T-helper 17 cell (primary cell): ENCODE data around the gene MIA3. TPM values are rescaled to one million over a fixed set of nuclear protein-coding genes. Genes with fewer than 3 reads are reported as not detected.

Experiments
- ATAC-seq: fragments of 150-1000 bp; cut with Tn5 transposase; 2 replicates; pipeline ENCODE4 v1.10.0; 2021; ENCODE audit warnings: mild to moderate bottlenecking, moderate library complexity
- DNase-seq, 3 donors: peaks; one replicate each; pipeline versions ENCODE4 v3.0.0 to v3.0.0-alpha.2; 2020 to 2021
- H3K9me3 ChIP-seq: one replicate; pipeline ENCODE4 v1.7.0; 2013; ENCODE audit warnings: low read length, mild to moderate bottlenecking; ENCODE audit not compliant: control insufficient read depth, poor library complexity, severe bottlenecking
- H3K27ac Mint-ChIP-seq: one replicate; pipeline ENCODE4 v1.8.0; 2022; ENCODE audit warnings: mild to moderate bottlenecking, moderate library complexity, mixed read lengths
- H3K27me3 Mint-ChIP-seq: one replicate; pipeline ENCODE4 v1.8.0; 2022; ENCODE audit warnings: mixed read lengths
- H3K36me3 Mint-ChIP-seq: one replicate; pipeline ENCODE4 v1.8.0; 2022; ENCODE audit warnings: low read depth, mixed read lengths
- H3K4me1 Mint-ChIP-seq: one replicate; pipeline ENCODE4 v1.8.0; 2022; ENCODE audit warnings: mild to moderate bottlenecking, mixed read lengths
- H3K4me3 Mint-ChIP-seq: one replicate; pipeline ENCODE4 v1.8.0; 2022; ENCODE audit warnings: mild to moderate bottlenecking, moderate library complexity, mixed read lengths
- total RNA-seq, 4 donors: library from RNA in 2 of 4; stranded (reverse) in 2 of 4; gene quantifications; one replicate each; pipeline ENCODE4 v1.2.3 and lab custom pipeline; 2022 to 2026

Gene MIA3, protein sequence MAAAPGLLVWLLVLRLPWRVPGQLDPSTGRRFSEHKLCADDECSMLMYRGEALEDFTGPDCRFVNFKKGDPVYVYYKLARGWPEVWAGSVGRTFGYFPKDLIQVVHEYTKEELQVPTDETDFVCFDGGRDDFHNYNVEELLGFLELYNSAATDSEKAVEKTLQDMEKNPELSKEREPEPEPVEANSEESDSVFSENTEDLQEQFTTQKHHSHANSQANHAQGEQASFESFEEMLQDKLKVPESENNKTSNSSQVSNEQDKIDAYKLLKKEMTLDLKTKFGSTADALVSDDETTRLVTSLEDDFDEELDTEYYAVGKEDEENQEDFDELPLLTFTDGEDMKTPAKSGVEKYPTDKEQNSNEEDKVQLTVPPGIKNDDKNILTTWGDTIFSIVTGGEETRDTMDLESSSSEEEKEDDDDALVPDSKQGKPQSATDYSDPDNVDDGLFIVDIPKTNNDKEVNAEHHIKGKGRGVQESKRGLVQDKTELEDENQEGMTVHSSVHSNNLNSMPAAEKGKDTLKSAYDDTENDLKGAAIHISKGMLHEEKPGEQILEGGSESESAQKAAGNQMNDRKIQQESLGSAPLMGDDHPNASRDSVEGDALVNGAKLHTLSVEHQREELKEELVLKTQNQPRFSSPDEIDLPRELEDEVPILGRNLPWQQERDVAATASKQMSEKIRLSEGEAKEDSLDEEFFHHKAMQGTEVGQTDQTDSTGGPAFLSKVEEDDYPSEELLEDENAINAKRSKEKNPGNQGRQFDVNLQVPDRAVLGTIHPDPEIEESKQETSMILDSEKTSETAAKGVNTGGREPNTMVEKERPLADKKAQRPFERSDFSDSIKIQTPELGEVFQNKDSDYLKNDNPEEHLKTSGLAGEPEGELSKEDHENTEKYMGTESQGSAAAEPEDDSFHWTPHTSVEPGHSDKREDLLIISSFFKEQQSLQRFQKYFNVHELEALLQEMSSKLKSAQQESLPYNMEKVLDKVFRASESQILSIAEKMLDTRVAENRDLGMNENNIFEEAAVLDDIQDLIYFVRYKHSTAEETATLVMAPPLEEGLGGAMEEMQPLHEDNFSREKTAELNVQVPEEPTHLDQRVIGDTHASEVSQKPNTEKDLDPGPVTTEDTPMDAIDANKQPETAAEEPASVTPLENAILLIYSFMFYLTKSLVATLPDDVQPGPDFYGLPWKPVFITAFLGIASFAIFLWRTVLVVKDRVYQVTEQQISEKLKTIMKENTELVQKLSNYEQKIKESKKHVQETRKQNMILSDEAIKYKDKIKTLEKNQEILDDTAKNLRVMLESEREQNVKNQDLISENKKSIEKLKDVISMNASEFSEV (N-terminal part only)
- total RNA-seq (100 to 1,000 TPM in 1 of 2 donors, 10 to 100 TPM in 1; 83.2 to 102 TPM), total RNA-seq (lab: John Stamatoyannopoulos, UW) (176 to 192 reads per million in 2 donors)

DNA sequence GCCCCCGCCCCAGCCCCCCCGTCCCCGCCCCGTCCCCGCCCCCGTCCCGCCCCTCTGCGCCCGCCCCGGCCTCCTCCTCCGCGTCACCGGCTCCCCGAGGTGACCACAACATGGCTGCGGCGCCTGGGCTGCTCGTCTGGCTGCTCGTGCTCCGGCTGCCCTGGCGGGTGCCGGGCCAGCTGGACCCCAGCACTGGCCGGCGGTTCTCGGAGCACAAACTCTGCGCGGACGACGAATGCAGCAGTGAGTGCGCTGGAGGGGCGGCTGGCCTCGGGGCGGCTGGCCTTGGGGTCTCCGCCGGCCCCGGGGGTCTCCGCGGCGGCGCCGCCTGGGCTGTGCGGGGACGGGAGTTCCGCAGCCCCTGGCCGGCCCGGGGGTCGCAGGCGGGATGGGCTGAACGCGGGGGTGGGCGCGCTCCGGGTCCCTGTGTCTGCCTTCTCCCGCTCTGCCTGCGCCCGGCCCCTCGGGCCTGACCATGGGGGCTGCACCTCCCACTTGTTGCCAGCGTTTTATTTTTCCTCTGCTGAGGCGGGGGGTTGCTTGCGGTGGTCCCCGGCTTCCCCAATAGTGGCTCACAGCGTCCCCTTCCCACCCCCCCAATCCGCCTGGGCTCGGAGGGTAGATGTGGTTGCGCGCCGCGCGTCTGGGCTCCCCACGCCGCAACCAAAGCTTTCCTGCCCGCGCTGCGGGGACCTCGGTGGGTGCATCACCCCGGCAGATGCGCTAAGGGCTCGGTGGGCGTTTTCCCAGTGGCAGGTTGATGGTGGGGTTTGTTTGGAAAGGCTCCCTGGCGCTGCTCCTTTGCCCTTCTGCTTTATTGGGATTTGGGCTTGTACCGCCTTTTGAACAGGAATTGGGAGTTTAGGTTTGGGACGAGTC is at the start of gene MIA3:
TSS of gene MIA3 (plus strand) at position 97 of the 879 bp plus-strand sequence. CDS start at position 111, 14 bp downstream.
- H3K36me3 Mint-ChIP-seq, result peaks cover 6% of the 10 kb centered on the region
- peak; percentile 56 for ATAC-seq

DNA sequence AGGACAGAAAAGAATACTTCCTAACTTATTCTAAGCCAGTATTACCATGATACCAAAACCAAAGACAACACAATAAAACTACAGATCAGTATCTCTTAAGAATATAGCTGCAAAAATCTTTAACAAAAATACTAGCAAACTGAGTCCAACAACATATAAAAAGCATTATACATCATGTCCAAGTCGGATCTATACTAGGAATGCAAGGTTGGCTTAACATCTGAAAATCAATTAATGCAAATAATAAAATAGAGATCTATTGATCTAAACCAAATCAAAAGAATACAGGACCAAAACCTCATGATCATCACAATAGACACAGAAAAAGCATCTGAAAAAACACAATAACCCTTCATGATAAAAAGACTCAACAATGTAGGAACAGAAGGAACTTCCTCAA is 47.1 kb upstream of the MIA3 start:
- no peaks in the 10 kb centered on the region for H3K9me3 ChIP-seq
- peaks cover 8% of the 10 kb centered on the region for H3K4me1 Mint-ChIP-seq
- DNase-seq (no peak), ATAC-seq (no peak)
- no peaks in the 10 kb centered on the region for H3K27me3 Mint-ChIP-seq
- H3K4me3 Mint-ChIP-seq, result no peak overlapping the region
- H3K36me3 Mint-ChIP-seq, result peaks cover 14% of the 10 kb centered on the region
- no peak overlapping the region for H3K27ac Mint-ChIP-seq

More for the DNA sequence above, at the start of gene MIA3:
- Mint-ChIP-seq H3K27ac (peak within 1 kb of the TSS; percentile 94), H3K4me3 (peak within 1 kb of the TSS; percentile 91), H3K4me1 (peaks cover 27% of the 10 kb centered on the region), H3K27me3 (peaks cover 28% of the 10 kb centered on the region)
- peak; percentile 31 to 70 (median 33) for DNase-seq
- no peaks in the 10 kb centered on the region for H3K9me3 ChIP-seq

DNA sequence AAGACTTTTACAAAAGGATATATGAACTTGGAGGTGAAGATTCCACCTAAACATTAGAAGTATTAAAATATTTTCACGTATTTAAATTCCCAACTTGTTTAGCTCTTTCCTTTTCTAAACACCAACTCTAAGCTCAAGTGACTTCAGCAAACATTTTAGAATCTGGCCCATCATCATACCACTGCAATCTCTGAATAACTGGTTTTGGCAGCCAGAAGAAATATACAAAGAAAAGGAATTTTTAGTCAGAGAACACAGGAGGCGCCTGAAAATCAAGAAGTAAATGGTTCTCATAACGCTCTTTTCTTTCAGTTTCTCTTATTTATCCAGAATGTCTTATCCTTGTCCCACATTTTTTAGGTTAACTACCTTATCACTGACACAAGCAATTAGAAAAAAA is 38.6 kb upstream of the MIA3 start:
- ATAC-seq (no peak), DNase-seq (no peak)
- no peaks in the 10 kb centered on the region for H3K9me3 ChIP-seq
- Mint-ChIP-seq H3K4me1 (peaks cover 8% of the 10 kb centered on the region), H3K27me3 (no peaks in the 10 kb centered on the region), H3K4me3 (no peak overlapping the region), H3K27ac (no peak overlapping the region), H3K36me3 (peaks cover 22% of the 10 kb centered on the region)

DNA sequence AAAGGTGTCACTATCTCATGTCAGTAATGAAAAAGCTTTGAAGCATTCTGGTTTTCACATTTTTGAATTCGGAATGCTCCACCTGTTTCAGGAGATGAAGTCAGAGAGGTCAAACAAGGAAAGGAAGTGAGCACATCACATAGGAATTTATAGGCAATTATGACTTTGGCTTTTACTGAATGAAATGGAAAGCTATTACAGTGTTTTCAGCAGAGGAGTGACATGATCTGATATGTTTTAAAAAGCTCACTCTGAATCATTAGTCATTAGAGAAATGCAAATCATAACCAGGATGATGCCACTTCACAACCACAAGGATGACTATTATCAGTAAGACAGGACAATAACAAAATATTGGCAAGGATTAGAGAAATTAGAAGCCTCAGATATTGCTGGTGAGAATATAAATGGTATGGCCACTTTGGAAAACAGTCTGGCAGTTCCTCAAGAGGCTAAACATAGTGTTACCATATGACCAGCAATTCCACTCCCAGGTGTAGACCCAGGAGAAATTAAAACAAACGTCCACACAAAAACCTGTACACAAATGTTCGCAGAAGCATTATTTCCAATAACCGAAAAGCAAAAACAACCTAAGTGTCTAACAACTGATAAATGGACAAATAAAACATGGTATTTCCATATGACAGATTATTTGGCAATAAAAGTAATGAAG is 35.7 kb upstream of the MIA3 start:
- Mint-ChIP-seq H3K27ac (no peak overlapping the region), H3K4me3 (no peak overlapping the region), H3K4me1 (peaks cover 11% of the 10 kb centered on the region), H3K27me3 (no peaks in the 10 kb centered on the region), H3K36me3 (peaks cover 12% of the 10 kb centered on the region)
- DNase-seq (no peak), ATAC-seq (no peak)
- H3K9me3 ChIP-seq, result no peaks in the 10 kb centered on the region

DNA sequence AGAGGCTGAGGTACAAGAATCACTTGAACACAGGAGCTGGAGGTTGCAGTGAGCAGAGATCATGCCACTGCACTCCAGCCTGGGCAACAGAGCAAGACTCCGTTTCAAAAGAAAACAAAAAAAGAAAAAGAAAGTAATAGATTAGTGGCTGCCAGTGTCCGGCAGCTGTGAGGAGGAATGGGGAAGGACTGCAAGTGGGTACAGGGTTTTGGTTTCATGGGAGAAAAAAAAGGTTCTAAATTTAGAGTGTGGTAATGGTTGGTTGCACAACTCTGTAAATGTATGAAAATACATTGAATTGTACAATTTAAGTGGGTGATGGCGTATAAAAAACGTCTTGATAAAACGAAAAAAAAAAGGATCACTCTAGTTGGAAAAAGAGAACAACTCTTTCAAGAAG is 34.8 kb upstream of the MIA3 start:
- ATAC-seq, result no peak
- H3K4me3 Mint-ChIP-seq, result peak overlapping the region; percentile 63
- DNase-seq, result no peak
- H3K4me1 Mint-ChIP-seq, result peaks cover 11% of the 10 kb centered on the region
- no peaks in the 10 kb centered on the region for H3K27me3 Mint-ChIP-seq
- peaks cover 8% of the 10 kb centered on the region for H3K36me3 Mint-ChIP-seq
- H3K27ac Mint-ChIP-seq, result no peak overlapping the region
- no peaks in the 10 kb centered on the region for H3K9me3 ChIP-seq

DNA sequence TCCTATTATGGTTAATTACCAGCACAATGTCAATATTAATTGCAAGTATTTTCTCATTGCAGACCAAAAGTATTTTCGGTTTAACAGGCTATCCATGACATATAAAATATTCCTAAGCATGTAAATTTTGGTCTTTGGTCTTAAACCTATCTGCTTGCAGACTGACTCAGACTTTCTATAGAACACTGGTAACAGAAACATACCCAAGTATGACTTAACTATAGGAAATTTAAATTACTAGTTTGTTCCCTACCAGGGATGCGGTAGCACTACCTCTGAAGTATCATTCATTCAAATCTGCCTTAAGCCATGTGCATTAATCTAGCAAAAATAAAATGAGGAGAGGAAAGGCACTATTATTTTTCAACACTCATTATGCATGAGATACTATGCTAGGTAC is 31.1 kb upstream of the MIA3 start:
- no peak overlapping the region for H3K27ac Mint-ChIP-seq
- DNase-seq (no peak), ATAC-seq (no peak)
- H3K27me3 Mint-ChIP-seq, result no peaks in the 10 kb centered on the region
- peaks cover 26% of the 10 kb centered on the region for H3K4me1 Mint-ChIP-seq
- no peak overlapping the region for H3K4me3 Mint-ChIP-seq
- no peaks in the 10 kb centered on the region for H3K9me3 ChIP-seq
- H3K36me3 Mint-ChIP-seq, result peaks cover 8% of the 10 kb centered on the region

DNA sequence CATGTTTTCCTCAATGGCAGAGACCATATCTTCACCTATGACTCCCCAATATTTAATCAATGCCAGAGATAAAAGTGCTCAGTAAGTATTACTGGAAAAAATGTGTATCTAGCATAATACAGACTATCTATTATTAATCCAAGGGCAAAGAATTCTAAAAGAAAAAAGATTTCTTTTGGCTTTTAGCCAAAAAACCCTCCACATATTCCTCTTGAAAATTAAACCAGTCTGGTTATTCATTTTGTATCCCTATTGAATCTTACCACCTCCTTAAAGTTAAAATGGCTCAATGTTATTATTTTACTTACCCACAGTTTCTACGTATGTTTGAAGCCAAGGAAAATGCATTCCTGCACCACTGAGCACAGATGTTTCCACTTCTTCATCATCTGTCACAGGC is 29.8 kb upstream of the MIA3 start:
- H3K36me3 Mint-ChIP-seq, result peaks cover 3% of the 10 kb centered on the region
- no peak overlapping the region for H3K27ac Mint-ChIP-seq
- no peaks in the 10 kb centered on the region for H3K9me3 ChIP-seq
- H3K4me1 Mint-ChIP-seq, result peaks cover 26% of the 10 kb centered on the region
- no peak overlapping the region for H3K4me3 Mint-ChIP-seq
- no peak for ATAC-seq
- no peak for DNase-seq
- H3K27me3 Mint-ChIP-seq, result no peaks in the 10 kb centered on the region

DNA sequence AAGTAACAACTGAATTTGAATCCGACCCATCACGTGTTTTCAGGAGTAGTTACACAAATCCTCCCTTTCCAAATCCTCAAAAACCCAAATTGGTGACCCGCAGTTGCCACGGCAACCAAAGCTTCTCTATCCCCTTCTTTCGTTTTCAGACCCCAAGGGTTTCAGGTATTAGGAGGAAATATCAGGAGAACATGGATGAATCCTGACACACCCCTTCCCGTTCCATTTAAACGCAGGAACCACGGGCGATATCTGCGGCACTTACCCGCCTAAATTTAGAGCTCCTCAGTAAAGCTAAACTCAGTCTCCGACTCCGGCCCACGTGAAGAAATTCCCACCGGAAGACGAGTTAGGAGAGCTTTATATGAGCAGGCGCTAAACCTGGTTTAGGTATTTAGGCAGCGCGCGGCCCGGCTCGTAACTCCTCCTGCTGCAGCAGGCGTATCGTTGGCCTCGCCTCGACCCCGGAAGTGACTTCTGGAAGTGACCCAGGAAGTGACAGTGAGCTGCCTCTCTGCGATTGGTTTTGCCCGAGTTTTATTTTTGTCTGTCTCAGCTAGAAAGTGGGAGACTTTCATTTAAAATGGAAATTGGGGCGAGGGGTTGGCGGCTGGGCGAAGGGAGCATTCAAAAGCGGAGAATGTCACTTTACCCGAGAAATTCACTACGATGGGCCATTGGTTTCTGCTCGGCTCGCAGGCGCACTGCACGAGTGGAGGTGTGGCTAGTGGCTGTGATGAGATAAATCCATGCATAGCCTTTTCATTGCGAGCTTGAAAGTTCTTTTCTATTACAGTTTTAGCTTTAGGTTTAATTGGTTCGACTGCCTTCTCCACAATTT is 28.2 kb upstream of the MIA3 start, which contains the start of gene TAF1A:
TSS of gene TAF1A (minus strand) at position 472 of the 841 bp plus-strand sequence.
- Mint-ChIP-seq H3K27ac (peak within 1 kb of the TSS; percentile 97), H3K36me3 (no peaks in the 10 kb centered on the region), H3K27me3 (no peaks in the 10 kb centered on the region), H3K4me3 (peak within 1 kb of the TSS; percentile 97), H3K4me1 (peaks cover 26% of the 10 kb centered on the region)
- peak; percentile 70 to 79 (median 76) for DNase-seq
- ATAC-seq, result peak; percentile 100
- no peaks in the 10 kb centered on the region for H3K9me3 ChIP-seq

DNA sequence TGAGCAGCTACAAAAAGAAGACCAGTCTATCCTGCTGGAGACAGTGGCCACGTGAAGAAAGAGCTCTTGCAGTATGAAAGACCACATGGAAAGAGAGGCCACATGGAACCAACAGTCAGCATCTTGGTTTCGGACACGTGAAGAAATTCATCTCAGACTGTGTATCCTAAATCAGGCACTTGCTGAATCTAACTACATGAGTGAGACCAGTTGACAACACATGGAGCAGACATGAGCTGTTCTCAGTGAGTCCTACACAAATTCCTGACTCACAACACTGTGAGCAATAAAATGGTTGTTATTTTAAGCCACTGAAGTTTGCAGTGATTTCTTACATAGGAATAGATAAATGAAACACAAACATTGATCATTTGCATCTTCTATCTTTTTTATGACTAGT is 25.7 kb upstream of the MIA3 start:
- DNase-seq, result no peak
- Mint-ChIP-seq H3K4me3 (no peak overlapping the region), H3K36me3 (no peaks in the 10 kb centered on the region), H3K27me3 (no peaks in the 10 kb centered on the region), H3K27ac (no peak overlapping the region), H3K4me1 (peaks cover 20% of the 10 kb centered on the region)
- no peaks in the 10 kb centered on the region for H3K9me3 ChIP-seq
- no peak for ATAC-seq

DNA sequence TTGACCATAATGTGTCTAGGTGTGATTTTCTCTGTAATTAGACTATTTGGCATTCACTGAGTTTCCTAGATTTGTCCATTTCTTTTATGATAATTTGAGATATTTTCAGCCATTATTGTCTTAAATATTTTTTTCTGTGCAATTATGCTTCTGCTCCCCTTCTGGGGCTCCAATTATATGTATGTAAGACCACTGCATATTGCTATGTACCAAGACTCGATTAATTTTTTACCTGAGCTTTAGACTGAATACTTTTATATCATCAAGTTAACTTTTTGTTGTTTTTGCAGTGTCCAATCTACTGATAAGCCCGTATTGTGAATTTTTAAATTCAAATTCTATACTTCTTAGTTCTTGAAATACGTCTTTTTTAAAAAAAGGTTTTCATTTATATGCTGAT is 23.1 kb upstream of the MIA3 start:
- H3K4me1 Mint-ChIP-seq, result peaks cover 6% of the 10 kb centered on the region
- H3K9me3 ChIP-seq, result no peaks in the 10 kb centered on the region

DNA sequence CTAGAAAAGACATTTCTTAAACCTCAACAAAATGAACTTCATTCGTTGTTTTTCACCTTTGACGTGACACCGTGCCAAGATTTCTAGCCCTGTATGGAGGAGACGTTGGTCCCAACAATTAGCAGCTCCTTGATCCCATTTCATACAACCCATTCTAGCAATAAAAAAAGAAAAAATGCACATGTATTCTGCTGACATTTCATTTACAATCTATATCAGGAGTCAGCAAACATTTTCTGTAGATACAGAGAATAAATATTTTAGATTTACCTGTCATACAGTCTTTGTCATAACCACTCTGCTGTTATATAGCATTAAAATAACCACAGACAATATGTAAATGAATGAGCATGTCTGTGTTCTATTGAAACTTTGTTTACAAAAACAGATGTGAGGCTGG is 21.2 kb upstream of the MIA3 start:
- no peak for DNase-seq
- Mint-ChIP-seq H3K27me3 (peaks cover 6% of the 10 kb centered on the region), H3K4me1 (peaks cover 2% of the 10 kb centered on the region), H3K36me3 (no peaks in the 10 kb centered on the region), H3K4me3 (no peak overlapping the region), H3K27ac (no peak overlapping the region)
- H3K9me3 ChIP-seq, result no peaks in the 10 kb centered on the region
- no peak for ATAC-seq

More for the DNA sequence above, 23.1 kb upstream of the MIA3 start:
- Mint-ChIP-seq H3K4me3 (no peak overlapping the region), H3K27ac (no peak overlapping the region), H3K36me3 (no peaks in the 10 kb centered on the region), H3K27me3 (no peaks in the 10 kb centered on the region)
- DNase-seq, result no peak
- no peak for ATAC-seq
